ENCODE measurements around the gene TMEM167B. TPM values are rescaled to one million over a fixed set of nuclear protein-coding genes. Genes with fewer than 3 reads are reported as not detected.

TMEM167B gene
- total RNA-seq, 1 donor from 2014 or later: 41.0 TPM

Other genes with a start within 250 kb of the TMEM167B start
- not detected for gene AKNAD1, start 233.7 kb upstream of the TMEM167B start, total RNA-seq
- 4.0 TPM for gene GPSM2, start 213.8 kb upstream of the TMEM167B start, total RNA-seq
- gene CLCC1, start 127.3 kb upstream of the TMEM167B start, total RNA-seq: 28.9 TPM
- 14.6 TPM for gene WDR47, start 48.7 kb upstream of the TMEM167B start, total RNA-seq
- 71.2 TPM for gene TAF13, start 14.8 kb upstream of the TMEM167B start, total RNA-seq
- gene ELAPOR1, start 23.4 kb downstream of the TMEM167B start, total RNA-seq: 0.26 TPM
- gene SARS1, start 123.2 kb downstream of the TMEM167B start, total RNA-seq: 119 TPM
- gene CELSR2, start 158.8 kb downstream of the TMEM167B start, total RNA-seq: 1.5 TPM
- 0.90 TPM for gene PSRC1, start 192.4 kb downstream of the TMEM167B start, total RNA-seq
- not detected for gene MYBPHL, start 216.2 kb downstream of the TMEM167B start, total RNA-seq

Data from mesenteric fat pad (tissue), 1 donor.